NCI-H128 (cell line): Measurements from ENCODE around the gene CCDC12.

ENCODE experiments used
- DNase-seq: peaks from one replicate; lab custom pipeline; 2025; ENCODE audit not compliant: unreplicated experiment; lab: John Stamatoyannopoulos, UW

The CCDC12 gene

GRCh38 chr3:46907960-46908293 lies 68.6 kb downstream of the CCDC12 start:
- no peak for DNase-seq

- no peak for DNase-seq
Measured at GRCh38 chr3:46907271-46907670, 69.3 kb downstream of the CCDC12 start.

GRCh38 chr3:46906471-46907058 lies 70.0 kb downstream of the CCDC12 start:
- no peak for DNase-seq

DNA sequence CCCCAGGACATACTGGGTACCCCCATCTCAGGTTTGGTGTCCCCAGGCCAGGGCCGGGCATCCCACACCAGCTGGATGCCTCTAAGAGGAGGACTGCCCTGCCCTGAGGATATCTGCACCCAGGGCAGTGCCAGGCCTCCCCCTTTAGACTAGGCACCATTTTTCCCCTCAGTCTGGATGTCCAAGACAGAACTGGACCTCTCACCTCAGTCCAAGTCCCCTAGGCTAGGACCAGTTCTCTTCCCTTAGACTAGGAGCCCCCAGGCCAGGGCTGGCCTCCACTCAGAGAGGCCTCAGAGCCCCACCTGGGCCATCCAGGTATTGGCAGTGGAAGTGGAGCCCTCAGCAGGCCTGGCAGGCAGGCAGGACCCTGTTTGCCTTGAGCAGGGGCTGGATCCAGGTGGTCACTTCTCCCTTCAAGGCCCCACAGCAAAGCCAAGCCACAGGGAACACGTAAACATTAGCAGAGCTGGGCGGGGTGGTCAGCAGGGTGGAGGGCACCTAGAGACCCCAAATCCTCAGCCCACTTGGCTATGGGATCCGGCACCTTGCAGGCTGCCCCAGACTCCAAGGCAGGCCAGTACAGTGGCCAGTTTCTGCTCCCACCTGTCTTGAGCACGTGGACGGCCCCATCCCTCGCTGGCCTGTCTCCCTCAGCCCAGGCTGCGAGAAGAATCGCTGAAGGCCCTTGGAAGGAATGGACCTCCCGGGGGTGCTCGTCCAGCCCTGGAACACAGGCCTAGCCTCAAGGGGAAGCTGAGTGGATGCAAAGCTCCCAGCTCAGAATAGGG lies 70.7 kb downstream of the CCDC12 start:
- DNase-seq = no peak

- no peak for DNase-seq
Measured at GRCh38 chr3:46905213-46905560, 71.4 kb downstream of the CCDC12 start.

- no peak for DNase-seq
Measured at GRCh38 chr3:46904303-46905212, 72.0 kb downstream of the CCDC12 start.

GRCh38 chr3:46903341-46904302 lies 72.9 kb downstream of the CCDC12 start:
- no peak for DNase-seq

DNA sequence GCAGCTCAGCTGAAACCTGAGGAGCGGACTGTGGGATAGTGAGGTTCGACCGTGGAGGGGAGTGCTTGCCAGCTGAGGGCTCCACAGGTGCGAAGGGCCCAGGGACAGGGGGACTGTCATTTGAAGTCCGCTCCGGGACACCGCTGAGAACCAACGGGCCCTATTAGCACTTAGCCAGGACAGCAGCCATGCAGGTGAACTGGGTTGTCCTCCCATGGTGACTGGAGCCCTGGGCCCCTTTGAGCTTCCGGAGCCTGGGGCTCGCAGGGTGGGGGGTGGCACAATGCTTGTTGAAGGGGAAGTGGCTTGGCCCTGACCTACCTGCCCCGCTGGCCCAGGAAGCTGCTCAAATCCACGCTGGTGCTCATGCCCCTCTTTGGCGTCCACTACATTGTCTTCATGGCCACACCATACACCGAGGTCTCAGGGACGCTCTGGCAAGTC lies 74.3 kb downstream of the CCDC12 start:
- DNase-seq = no peak

GRCh38 chr3:46901591-46902187 lies 74.9 kb downstream of the CCDC12 start:
- no peak for DNase-seq

- DNase-seq = no peak
Measured at GRCh38 chr3:46901061-46901460, 75.5 kb downstream of the CCDC12 start.

GRCh38 chr3:46900356-46900755 lies 76.2 kb downstream of the CCDC12 start:
- no peak for DNase-seq

DNA sequence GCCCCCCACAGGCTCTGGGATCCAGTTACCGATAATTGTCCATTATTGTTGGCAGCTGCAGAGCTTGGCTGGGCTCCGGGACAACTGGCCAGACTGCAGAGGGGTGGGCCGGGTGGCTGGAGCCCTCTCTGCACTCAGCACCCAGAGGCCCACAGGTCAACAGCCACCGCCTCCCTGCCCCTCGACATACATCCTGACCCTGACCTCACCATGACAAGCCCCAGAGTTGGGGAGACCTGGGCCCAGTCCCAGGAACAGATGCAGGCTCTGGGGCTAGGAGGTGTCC lies 76.6 kb downstream of the CCDC12 start:
- no peak for DNase-seq

DNA sequence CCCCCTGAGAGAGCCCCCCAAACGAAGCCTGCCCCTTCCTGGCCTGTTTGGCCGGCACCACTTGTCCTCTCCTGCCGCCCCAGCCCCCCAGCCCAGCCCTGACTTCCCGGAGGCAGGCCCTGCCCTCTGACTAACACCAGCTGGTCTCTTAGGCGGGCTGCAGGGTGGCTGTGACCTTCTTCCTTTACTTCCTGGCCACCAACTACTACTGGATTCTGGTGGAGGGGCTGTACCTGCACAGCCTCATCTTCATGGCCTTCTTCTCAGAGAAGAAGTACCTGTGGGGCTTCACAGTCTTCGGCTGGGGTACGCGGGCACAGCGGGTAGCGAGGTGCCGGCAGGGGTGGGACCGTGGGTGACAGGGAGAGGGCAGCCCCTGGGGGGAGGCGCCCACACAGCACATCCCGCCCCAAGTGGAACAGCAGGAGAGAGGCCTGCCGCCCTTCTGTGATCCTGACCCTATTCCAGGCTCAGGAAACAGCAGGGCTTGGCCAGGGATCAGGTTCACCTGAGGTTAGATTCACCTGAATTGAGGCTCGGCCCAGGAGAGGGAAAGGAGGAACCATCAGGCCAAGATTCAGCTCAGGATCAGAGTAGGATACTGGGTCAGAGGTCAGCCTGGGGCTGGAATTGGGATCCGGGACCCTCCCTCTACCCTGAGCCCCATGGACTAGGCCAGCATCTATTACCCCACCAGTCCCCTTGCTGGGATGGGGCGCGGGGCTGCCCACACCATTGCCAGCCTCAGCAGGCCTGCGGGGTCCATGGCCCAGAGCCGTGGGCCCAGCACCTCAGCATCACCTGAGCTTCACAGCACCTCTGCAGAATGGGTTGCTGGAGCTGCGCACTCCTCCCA lies 77.2 kb downstream of the CCDC12 start:
- DNase-seq = no peak

DNA sequence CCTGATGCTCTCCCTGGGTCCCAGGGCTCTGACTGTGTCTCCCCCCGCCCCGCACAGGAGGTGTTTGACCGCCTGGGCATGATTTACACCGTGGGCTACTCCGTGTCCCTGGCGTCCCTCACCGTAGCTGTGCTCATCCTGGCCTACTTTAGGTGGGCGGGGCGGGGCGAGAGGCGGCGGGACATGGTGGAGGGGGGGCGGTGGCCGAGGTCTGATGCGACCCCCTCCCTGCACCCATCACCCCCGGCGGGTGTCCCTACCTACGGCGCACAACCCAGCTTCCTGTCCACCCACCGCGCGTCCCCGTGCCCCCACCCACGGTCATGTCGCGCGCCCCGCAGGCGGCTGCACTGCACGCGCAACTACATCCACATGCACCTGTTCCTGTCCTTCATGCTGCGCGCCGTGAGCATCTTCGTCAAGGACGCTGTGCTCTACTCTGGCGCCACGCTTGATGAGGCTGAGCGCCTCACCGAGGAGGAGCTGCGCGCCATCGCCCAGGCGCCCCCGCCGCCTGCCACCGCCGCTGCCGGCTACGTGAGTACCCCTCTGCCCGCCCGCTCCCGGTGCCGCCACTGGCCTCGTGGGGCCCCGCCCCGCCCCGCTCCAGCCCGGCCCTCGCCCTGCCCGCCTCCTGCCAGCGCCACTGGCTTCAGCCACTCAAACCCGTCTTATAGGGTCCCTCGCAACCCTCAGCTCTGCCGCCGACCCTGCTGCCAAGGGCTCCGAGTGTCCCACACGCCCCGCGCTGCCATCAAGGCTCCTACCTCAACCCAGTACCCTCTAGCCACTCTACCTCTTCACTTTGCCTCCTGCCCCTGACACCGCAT lies 78.0 kb downstream of the CCDC12 start:
- no peak for DNase-seq

GRCh38 chr3:46897829-46898320 lies 78.7 kb downstream of the CCDC12 start:
- DNase-seq = no peak

DNA sequence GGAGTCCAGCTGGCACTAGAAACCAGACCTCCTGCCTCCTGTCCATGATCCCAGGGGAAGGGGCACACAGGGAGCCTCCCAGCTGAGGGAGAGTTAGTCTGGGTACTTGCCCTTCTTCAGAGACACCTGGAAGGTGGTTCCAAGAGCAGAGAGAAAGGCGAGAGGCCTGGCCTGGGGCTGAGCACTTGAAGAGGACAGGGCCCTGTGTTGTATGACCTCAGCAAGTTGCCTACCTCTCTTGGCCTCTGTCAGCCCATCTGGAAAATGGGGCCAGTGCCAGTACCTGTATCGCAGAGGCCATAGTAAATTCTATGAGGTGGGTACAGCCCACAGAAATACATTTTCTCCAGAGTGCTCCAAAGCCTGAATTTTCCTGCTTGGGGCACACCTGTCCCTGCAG lies 79.5 kb downstream of the CCDC12 start:
- DNase-seq = no peak

- no peak for DNase-seq
Measured at GRCh38 chr3:46896386-46896785, 80.2 kb downstream of the CCDC12 start.

DNA sequence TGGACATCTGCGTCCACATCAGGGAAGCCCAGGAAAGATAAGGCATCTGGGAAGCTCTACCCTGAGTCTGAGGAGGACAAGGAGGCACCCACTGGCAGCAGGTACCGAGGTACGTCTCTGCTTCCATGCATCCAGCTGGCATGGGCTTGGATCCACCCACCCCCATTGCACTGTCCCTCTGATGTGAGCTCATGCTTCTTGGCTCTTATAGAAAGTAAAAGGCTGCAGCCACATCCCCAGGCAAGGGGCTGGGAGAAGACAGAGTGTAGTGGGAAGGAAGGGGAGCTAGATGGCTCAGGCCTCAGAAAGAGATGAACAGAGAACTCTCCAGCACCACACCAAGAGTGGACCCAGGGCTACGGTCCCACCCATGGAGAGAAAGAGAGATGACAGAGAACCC lies 80.8 kb downstream of the CCDC12 start:
- DNase-seq = no peak

- DNase-seq = no peak
Measured at GRCh38 chr3:46895204-46895660, 81.3 kb downstream of the CCDC12 start.
